DMS 273 (cell line): ENCODE data around the gene GDE1.
A peak's percentile ranks its signal among the peaks of the same experiment; 100 is the strongest.

ENCODE experiments used
- DNase-seq: peaks from one replicate; lab custom pipeline; 2025; ENCODE audit not compliant: unreplicated experiment; lab: John Stamatoyannopoulos, UW

GDE1 gene

DNA sequence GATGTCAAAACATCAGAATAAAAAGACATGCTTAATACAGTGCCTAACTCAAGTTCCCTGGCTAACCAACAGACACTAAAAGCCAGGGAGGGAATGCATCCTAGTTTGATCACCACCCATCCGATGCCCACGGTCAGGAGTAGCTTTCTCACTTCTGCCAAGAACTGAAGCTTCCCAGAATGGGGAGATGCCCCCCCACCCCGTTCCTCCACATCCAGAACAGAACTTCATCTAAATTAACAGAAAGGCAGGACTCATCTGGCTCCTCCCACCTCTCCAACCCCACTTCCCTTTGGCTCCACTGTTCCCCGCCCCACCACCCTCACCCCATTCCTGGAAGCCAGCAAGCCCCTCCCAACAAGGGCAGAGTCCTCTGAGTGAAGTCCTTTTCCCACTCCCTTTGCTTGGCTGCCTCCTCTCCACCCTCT is 33.7 kb downstream of the GDE1 start:
- no peak for DNase-seq

- peak; percentile 8 for DNase-seq
Observed at GRCh38 chr16:19486750-19487325, 35.1 kb downstream of the GDE1 start.

DNA sequence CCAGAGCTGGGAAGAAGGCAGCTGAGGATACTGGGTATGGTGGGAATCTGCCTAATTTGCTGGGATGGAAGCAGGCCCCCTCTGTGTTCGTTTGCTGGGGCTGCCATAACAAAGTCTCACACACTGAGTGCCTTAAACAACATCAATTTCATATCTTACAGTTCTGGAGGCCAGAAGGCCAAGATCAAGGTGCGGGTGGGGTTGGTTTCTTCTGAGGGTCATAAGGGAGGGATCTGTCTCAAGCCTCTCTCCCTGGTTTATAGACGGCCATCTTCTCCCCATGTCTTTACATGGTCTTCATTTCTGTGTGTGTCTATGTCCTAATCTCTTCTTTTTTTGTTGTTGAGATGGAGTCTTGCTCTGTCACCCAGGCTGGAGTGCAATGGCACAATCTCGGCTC is 35.8 kb downstream of the GDE1 start:
- DNase-seq, result no peak

- DNase-seq, result no peak
Observed at GRCh38 chr16:19485611-19486010, 36.3 kb downstream of the GDE1 start.

- DNase-seq, result no peak
Observed at GRCh38 chr16:19484096-19484495, 37.8 kb downstream of the GDE1 start.

- DNase-seq, result no peak
Observed at GRCh38 chr16:19482291-19482690, 39.6 kb downstream of the GDE1 start.

DNA sequence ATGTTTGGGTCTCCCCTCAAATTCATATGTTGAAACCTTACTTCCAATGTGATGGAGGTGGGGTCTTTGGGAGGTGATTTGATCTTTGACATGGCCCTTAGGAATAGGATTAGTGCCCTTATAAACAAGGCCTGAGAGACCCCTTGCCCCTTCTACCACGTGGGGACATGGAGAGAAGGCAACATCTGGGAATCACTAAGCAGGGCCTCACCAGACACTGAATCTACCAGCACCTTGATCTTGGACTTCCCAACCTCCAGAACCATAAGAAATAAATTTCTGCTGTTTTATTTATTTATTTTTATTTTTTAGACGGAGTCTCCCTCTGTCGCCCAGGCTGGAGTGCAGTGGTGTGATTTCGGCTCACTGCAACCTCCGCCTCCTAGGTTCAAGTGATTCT is 40.1 kb downstream of the GDE1 start:
- no peak for DNase-seq

GRCh38 chr16:19481296-19481695 is 40.6 kb downstream of the GDE1 start:
- DNase-seq, result no peak

DNA sequence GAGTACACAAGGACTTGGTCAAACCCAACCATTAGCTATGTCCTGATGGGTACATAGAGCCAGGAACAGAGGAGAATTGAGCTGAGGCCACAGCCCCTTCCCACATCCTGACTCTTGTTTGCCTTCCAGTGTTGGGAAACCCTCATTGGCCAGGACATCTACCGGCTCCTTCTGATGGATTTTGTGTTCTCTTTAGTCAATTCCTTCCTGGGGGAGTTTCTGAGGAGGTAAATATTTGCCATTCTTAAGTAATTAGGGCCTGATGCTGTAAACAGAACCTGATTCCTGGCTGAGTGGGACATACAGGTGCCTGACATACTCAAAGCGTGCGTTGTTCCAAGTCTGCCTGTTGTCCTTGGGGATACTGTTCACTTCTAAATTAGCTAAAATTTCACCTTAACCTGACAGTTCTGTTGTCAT is 42.6 kb downstream of the GDE1 start:
- DNase-seq, result no peak

DNA sequence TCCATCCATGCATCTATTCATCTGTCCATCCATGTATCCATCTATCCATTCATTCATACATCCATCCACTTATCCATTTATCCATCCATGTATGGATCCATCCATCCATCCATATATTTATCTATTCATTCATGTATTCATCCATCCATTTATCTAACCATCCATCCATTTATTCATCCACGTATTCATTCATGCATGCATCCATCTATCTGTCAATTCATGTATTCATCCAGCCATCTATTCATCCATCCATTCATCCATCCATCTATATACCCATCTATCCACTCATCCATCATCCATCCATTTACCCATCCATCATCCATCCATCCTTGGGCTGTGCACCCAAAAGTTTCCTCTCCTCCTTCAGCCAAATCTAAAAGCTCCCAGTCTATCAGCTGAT is 43.4 kb downstream of the GDE1 start:
- no peak for DNase-seq

- DNase-seq, result peak; percentile 59
Observed at GRCh38 chr16:19474617-19475016, 47.3 kb downstream of the GDE1 start.

DNA sequence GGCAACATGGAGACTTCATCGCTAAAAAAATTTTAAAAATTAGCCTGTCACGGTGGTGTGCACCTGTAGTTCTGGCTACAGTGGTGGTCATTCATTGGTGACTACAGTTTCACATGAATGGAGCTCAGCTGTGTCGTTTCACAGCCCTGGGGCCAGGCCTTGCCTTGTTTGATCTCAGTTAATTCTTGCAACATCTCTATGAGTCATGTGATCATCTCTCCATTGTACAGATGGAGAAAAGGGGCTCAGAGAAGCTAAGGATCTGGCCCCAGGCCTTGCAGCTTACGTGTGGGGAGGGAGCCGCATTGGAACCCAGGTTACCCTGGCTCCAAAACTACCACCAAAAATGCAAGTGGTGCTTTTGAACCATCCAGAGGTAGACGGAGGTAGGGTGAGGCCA is 49.4 kb downstream of the GDE1 start:
- no peak for DNase-seq

DNA sequence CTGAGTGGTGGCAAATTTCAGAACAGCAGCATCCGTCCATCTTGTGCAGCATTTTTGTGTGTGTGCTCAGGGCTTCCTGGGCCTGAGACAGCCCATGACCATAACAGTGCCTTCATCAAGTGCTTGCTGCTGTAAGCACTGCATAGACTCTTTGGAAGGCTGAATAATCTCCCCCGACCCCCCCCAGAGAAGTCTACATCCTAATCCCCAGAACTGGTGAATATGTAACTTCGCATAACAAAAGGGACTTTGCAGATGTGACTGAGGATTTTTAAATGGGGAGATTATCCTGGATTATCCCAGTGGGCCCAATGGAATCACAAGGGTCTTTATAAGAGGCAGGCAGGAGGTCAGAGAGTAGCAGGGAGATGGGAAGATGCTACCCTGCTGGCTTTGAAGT is 53.6 kb downstream of the GDE1 start:
- no peak for DNase-seq

GRCh38 chr16:19463468-19464315 is 58.2 kb downstream of the GDE1 start:
- DNase-seq, result no peak

DNA sequence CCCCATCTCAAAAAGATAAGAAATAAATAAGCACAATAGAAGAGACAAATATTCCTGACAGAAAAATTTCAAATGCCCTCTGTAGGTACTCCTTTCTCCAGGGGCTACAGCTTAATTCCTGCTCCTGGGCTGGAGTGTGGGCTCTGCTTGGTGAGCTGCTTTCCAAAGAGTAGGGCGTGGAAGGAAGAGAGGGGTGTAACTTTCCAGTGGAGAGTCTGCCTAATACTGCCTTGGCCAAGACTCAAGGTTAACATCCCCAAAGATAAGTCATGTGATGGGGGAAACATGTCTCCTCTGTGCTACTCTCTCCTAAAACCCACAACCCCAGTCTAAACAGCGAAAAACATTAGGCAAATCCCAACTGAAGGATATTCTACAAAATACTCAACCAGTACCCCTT is 61.5 kb downstream of the GDE1 start:
- no peak for DNase-seq

- DNase-seq, result no peak
Observed at GRCh38 chr16:19458722-19459379, 63.0 kb downstream of the GDE1 start.
